Astrocyte of the cerebellum (primary cell): ENCODE measurements around the gene PSEN2.

Experiments used
- DNase-seq: peaks from one replicate; pipeline ENCODE4 v3.0.0-alpha.2; 2011; ENCODE audit warnings: low read depth
- H3K4me3 ChIP-seq: 2 replicates; pipeline ENCODE4 v1.5.1; 2011; ENCODE audit warnings: mild to moderate bottlenecking, low read depth, low read length, moderate library complexity
- in situ Hi-C: cut with HindIII; loops from 2 replicates; pipeline ENCODE4 v1.10.0; 2017; ENCODE audit warnings: low sequenced_read_pairs
- TF ChIP-seq, protein P1 (sequence below): IDR thresholded peaks from 2 replicates; pipeline ENCODE4 v1.5.1; 2012; ENCODE audit warnings: low read length, low read depth, moderate library complexity, mild to moderate bottlenecking; ENCODE audit errors: missing control alignments

The PSEN2 gene

DNA sequence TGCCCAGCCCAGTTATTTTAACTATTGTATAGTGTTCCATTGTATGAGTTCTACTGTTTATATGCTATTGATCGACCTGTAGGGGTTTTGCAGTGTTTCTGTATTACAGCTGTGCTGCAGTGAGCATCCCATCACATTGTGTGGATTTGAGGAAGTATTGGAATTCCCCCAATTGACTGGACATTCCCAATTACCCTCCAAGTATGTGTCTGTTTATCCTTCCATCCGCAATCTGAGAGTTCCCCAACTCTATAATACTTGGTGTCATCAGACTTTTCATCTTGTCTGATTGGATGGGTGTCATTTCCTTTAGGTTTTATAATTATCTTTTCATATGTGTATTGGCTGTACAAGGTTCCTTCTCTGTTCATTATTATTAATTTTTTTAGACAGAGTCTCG lies 27.8 kb downstream of the PSEN2 start:
- in situ Hi-C loops, result no loop called here
- TF ChIP-seq, protein P1, sequence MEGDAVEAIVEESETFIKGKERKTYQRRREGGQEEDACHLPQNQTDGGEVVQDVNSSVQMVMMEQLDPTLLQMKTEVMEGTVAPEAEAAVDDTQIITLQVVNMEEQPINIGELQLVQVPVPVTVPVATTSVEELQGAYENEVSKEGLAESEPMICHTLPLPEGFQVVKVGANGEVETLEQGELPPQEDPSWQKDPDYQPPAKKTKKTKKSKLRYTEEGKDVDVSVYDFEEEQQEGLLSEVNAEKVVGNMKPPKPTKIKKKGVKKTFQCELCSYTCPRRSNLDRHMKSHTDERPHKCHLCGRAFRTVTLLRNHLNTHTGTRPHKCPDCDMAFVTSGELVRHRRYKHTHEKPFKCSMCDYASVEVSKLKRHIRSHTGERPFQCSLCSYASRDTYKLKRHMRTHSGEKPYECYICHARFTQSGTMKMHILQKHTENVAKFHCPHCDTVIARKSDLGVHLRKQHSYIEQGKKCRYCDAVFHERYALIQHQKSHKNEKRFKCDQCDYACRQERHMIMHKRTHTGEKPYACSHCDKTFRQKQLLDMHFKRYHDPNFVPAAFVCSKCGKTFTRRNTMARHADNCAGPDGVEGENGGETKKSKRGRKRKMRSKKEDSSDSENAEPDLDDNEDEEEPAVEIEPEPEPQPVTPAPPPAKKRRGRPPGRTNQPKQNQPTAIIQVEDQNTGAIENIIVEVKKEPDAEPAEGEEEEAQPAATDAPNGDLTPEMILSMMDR, result no peak
- DNase-seq, result no peak
- no peak overlapping the region for H3K4me3 ChIP-seq

DNA sequence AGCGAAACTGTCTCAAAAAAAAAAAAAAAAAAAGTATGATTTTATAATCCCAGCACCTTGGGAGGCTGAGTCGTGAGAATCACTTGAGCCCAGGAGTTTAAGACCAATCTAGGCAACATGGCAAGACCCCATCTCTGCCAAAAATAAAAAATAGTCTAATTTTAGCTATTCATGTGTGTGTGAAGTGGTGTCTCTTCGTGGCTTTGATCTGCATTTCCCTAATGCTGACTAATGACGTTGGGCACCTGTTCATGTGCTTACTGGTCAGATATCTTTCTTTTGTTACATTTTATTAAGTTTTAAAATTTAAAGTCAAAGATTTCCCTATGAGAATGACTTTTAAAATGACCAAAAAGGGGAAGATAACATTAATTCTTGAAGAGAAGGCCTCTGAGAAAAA lies 31.0 kb downstream of the PSEN2 start:
- DNase-seq, result no peak
- TF ChIP-seq, protein P1, result no peak
- in situ Hi-C loops, result loop anchor here (25.0 kb wide), 1 partner anchor 561 kb away; no protein-coding TSS in a partner anchor
- no peak overlapping the region for H3K4me3 ChIP-seq

DNA sequence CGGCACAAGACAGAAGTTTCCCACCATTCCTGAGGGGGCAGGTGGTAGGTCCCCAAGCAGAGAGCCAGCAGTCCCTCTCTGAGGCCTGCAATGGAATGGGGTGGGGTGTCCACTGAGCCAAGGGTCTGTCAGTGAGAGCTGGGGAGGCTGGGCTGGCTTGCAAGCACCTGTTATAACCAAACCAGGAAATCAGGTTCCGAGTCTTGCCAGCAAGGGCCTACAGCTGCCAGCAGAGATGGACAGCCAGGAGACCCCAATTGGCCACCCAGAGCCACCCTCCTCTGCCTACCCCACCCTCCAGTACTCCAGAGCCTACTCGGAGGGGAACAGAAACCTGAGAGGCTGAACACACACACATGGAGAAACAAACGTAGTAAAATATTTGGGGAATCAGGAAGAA lies 32.2 kb downstream of the PSEN2 start:
- in situ Hi-C loops, result loop anchor here (25.0 kb wide), 1 partner anchor 560 kb away; no protein-coding TSS in a partner anchor
- no peak for DNase-seq
- TF ChIP-seq, protein P1, result no peak
- H3K4me3 ChIP-seq, result no peak overlapping the region

DNA sequence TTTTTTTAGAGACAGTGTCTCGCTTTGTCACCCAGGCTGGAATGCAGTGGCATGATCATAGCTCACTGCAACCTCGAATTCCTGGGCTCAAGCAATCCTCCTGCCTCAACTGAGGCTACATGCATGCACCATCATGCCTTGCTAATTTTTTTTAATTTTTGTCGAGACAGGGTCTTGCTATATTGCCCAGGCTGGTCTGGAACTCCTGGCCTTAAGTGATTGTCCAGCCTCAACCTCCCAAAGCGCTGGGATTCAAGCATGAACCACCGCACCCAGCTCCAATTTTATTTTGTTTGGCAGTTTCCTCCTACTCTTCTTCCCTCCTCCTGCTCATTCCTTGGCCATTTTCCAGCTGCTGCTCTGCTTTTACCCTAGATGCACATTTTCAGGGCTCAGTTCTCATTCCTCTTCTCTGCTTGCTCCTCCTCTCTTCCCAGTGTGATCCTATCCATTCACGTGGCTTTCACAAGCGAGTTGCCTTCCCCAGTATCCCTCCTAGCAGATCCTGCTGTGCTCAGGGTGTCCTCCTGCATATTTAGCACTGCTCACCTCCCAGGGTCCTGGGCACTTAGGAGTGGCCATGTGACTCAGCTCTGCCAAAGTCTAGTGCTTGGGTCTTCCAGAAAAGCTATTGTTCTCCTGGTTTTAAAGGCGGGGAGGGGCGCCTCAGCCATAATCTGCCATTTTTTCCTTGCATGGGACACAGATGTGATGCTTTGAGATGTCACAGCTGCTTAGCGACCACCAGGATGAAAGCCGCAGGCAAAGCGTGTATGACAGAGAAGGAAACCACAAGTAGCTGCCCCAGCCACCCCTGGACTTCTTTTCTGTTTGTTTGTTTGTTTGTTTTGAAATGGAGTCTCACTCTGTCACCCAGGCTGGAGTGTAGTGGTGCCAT lies 33.7 kb downstream of the PSEN2 start:
- DNase-seq, result peak; percentile 41
- in situ Hi-C loops, result loop anchor here (25.0 kb wide), 1 partner anchor 558 kb away; no protein-coding TSS in a partner anchor
- TF ChIP-seq, protein P1, result no peak

DNA sequence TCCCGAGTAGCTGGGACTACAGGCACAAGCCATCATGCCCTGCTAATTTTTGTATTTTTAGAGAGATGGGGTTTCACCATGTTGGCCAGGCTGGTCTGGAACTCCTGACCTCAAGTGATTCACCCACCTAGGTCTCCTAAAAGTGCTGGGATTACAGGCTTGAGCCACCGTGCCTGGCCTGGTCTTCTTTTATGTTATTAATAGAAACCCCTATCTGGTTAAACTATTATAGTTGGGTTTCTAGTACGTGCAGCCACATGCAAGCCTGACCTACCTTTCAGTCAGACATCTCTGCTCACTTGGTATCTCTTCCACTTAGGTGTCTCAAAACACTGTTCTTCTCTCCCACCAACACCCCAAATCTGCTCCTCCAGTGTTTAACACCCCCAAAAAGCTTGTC lies 34.4 kb downstream of the PSEN2 start:
- in situ Hi-C loops, result loop anchor here (25.0 kb wide), 1 partner anchor 558 kb away; no protein-coding TSS in a partner anchor
- TF ChIP-seq, protein P1, result no peak
- no peak overlapping the region for H3K4me3 ChIP-seq
- DNase-seq, result no peak

More for the DNA sequence above, 33.7 kb downstream of the PSEN2 start:
- H3K4me3 ChIP-seq, result no peak overlapping the region

DNA sequence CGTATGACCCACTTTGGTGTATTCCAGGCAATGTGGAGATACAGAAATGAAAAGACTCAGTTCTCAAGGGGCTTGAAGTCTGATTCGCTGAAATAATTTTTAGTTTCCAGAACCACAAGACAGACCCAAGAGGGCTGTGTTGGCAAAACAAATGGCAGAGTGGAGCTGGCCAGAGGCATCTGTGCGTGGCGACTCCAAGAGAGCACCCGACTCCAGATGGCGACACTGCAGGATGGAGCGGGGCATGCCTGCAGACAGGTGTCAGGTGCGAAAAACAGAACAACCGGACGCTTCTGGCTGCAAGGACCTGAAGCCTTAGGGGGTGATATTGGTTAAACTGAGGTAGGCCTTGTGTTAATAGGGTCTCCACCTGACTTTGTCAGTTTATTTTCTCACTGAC lies 38.0 kb downstream of the PSEN2 start:
- in situ Hi-C loops, result loop anchor here (25.0 kb wide), 1 partner anchor 554 kb away; no protein-coding TSS in a partner anchor
- DNase-seq, result no peak
- H3K4me3 ChIP-seq, result no peak overlapping the region
- TF ChIP-seq, protein P1, result no peak
